Activated T-cell treated with anti-CD3 and anti-CD28 coated beads for 48 hours (primary cell): Measurements from ENCODE around the gene NUDT9.
A peak's percentile ranks its signal among the peaks of the same experiment; 100 is the strongest.
"Not testable (repeated sequence)": the region's sequence is repeated elsewhere in the genome, so short reads cannot be mapped to it uniquely, and the experiment has no call there.

ENCODE experiments used
- DNase-seq: peaks from one replicate; pipeline ENCODE4 v3.0.0-alpha.2; 2020; ENCODE audit warnings: low read depth

The NUDT9 gene

DNA sequence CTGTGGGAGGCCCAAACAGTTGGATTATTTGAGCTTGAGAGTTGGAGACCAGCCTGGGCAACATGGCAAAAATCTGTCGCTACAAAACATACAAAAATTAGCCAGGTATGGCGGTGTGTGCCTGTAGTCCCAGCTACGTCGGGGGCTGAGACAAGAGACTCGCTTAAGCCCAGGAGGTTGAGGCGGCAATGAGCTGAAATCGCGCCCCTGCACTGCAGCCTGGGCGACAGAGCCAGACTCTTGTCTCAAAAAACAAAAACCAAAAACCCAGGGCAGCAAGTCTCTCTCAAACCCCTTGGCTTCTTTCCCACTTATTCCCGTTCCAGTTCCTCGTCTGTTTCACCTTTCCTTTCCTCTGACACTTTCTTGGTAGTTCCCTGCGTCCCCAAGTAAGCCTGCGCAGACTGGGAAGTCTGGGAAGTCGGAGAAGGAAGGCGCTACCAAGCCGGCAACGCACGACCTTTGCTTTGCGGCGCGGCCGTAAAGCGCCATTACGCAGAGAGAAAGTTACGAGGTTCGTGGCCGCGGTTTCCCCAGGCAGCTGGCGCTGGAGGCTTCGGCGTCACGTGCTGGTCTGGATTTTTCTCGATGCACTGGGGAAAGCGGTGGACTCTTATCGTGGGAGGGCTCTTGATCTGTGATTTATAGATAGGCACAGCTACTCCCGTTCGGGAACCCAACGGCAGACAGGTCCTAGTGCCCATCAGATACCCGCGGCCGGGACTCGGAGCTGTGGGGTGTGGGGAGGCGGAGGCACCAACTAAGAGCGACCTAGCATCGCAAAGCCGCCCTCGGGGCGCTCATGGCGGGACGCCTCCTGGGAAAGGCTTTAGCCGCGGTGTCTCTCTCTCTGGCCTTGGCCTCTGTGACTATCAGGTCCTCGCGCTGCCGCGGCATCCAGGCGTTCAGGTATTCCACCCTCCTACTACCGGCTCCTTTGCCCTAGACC is at the start of gene NUDT9:
TSS of gene NUDT9 (plus strand) at position 470 of the 949 bp plus-strand sequence. CDS start at position 803, 333 bp downstream.
- peak; percentile 81 for DNase-seq

GRCh38 chr4:87375719-87376291 is 46.6 kb upstream of the NUDT9 start:
- DNase-seq, result no peak

- no peak for DNase-seq
Measured at GRCh38 chr4:87377816-87378215, 44.6 kb upstream of the NUDT9 start.

DNA sequence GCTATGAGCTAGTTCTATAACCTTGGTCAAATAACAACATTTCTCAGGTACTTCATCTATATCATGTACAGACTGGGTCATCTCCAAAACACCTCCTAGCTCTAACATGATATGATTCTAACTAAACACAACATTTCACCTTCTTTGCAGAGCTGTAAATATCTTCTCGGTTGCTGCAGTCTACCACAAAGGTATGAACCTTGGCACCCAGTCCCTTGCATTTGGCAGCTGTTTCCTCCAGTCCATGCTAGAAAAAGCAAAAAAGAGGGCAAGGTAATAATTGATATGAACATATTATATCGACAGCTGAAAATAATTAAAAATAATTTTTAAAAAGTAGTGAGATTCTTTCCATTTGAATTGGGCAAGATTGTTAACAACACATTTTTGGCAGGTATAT is 40.3 kb upstream of the NUDT9 start:
- no peak for DNase-seq

GRCh38 chr4:87382931-87383330 is 39.4 kb upstream of the NUDT9 start:
- DNase-seq, result no peak

DNA sequence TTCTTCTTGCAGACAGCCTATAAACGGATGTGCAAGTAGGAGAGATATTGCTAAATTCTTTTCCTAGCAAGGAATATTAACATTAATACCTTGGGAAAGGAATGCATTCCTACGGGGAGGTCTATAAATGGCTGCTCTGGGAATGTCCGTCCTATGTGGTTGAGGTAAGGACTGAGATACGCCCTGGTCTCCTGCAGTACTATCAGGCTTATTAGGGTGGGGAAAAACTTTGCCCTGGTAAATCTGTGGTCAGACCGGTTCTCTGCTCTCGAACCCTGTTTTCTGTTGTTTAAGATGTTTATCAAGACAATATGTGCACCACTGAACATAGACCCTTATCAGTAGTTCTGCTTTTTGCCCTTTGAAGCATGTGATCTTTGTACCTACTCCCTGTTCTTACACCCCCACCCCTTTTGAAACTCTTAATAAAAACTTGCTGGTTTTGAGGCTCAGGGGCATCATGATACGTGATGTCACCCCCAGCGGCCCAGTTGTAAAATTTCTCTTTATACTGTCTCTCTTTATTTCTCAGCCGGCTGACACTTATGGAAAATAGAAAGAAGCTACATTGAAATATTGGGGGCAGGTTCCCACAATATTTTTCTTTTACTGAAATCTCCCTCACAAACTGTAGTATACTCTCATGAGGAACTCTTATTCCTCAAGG is 37.8 kb upstream of the NUDT9 start:
- DNase-seq, result not testable (repeated sequence)

GRCh38 chr4:87387237-87387636 is 35.1 kb upstream of the NUDT9 start:
- no peak for DNase-seq

DNA sequence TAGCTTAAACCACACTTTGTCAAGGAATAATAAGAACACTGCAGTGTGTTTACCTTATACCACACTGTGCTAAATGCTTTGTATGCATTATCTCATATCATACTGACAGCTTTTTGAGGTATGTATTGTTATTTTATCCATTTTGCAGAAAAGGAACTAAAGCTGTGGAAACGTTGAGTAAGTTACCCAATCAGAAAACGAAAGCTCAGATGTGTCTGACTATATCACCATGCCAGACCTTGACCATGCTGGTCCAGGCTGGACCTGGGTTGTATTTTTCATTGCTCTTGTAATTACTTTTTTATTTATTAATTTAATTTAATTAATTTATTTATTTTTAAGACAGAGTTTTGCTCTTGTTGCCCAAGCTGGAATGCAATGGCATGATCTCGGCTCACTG is 33.5 kb upstream of the NUDT9 start:
- DNase-seq, result no peak

- not testable (repeated sequence) for DNase-seq
Measured at GRCh38 chr4:87390055-87390454, 32.3 kb upstream of the NUDT9 start.

DNA sequence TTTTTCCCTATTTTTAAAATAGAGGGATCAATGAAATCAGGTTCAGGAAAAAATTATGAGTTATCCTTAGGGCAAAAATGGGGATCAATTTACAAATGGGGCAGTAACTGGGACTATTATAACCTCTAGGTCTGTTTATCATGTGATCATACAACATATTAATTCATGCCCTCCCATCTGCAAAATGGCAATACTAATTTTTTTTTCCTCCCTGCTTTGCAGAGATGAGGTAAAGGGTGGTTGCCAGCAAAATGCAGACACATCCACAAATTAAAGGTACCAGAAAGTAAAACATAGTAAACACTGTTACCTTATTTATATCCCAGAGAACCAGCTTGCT is 31.9 kb upstream of the NUDT9 start:
- no peak for DNase-seq

- DNase-seq, result peak; percentile 69
Measured at GRCh38 chr4:87390891-87391575, 31.3 kb upstream of the NUDT9 start, which contains the start of gene HSD17B11. Gene HSD17B11, minus strand, starts transcription at chr4:87391188. Its CDS starts 118 bp downstream, at chr4:87391070.

DNA sequence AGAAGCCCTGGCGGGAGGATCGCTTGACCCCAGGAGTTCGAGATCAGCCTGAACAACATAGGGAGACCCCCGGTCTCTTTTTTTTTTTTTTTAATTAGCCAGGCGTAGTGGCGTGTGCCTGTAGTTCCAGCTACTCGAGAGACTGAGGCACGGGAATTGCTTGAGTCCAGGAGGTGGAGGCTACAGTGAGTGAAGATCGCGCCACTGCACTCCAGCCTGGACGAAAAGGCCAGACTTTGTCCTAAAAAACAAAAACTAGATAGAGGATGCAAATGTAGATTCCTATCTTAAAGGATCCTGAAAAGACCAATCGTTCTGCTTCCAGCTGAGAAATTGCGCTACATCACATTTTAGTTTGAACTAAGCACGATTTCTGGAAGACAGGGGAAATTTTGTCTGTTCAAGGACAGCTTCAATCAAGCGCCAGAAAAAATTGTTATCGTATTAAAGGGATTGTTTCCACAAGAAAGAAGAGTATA is 30.8 kb upstream of the NUDT9 start:
- DNase-seq, result no peak

DNA sequence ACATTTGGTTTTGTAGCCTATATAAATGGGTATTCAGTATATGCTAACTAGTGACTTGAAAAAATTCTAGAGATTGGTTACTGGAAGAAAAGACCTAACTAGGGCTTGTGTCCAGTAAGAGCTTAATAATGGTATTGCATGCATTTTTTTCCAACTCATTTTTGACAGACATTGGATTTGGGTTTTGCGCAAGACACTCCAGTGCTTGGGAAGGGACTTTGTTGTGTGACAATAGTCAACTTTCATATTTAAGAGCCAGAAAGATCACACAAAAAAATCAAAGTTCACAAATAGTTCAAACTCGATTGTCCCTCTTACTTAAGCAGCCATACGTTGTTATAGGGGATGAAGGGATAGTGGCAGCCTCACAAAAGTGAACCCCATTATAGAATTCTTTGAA is 30.2 kb upstream of the NUDT9 start:
- no peak for DNase-seq

- not testable (repeated sequence) for DNase-seq
Measured at GRCh38 chr4:87395073-87395472, 27.3 kb upstream of the NUDT9 start.

DNA sequence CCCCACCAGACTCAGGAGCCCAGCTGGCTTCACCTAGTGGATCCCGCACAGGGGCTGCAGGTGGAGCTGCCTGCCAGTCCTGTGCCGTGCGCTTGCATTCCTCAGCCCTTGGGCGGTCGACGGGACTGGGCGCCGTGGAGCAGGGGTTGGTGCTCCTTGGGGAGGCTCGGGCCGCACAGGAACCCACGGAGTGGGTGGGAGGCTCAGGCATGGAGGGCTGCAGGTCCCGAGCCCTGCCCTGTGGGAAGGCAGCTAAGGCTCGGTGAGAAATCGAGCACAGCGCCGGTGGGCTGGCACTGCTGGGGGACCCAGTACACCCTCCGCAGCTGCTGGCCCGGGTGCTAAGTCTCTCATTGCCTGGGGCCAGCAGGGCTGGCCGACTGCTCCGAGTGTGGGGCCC is 26.5 kb upstream of the NUDT9 start:
- not testable (repeated sequence) for DNase-seq

DNA sequence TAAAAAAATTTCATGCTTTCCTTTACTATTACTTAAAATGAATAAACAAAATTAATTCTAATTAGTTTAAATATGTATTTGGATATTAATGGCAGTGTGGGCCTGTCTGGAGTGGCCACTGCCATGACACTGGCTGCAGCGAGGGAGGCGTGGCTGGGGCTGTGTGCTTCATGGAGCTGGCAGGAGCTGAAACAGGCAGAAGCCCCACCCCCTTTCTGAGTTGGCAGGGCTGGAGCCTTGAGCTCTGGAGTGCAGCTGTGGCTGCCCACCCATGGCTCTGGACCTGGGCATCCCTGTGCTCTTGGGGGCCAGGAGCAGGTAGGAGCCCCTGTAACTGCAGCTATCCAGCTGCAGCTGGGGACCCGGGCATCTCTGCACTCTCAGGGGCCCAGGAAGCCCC is 23.2 kb upstream of the NUDT9 start:
- no peak for DNase-seq

- DNase-seq, result no peak
Measured at GRCh38 chr4:87399954-87400353, 22.4 kb upstream of the NUDT9 start.

GRCh38 chr4:87403732-87404131 is 18.6 kb upstream of the NUDT9 start:
- DNase-seq, result not testable (repeated sequence)

- DNase-seq, result no peak
Measured at GRCh38 chr4:87405211-87405820, 17.1 kb upstream of the NUDT9 start.

- no peak for DNase-seq
Measured at GRCh38 chr4:87406462-87406861, 15.9 kb upstream of the NUDT9 start.

- DNase-seq, result not testable (repeated sequence)
Measured at GRCh38 chr4:87406902-87407301, 15.5 kb upstream of the NUDT9 start.
